ENCODE measurements around the gene CYP2A13. TPM values are rescaled to one million over a fixed set of nuclear protein-coding genes. Genes with fewer than 3 reads are reported as not detected.
"Not testable (repeated sequence)": the region's sequence is repeated elsewhere in the genome, so short reads cannot be mapped to it uniquely, and the experiment has no call there.

Gene CYP2A13
- total RNA-seq, 2 experiments from 2014 or later, result not detected

GRCh38 chr19:41127362-41127761, 39.1 kb downstream of the CYP2A13 start:
- CTCF ChIA-PET, result interaction anchor here (1.0 to 2.6 kb wide), 7 partner anchors 9 to 307 kb away, joined by 3 to 22 read pairs (median 4); partner anchors contain the start of gene CYP2F1
- Mint-ChIP-seq H3K4me1 (peaks cover 21% of the 10 kb centered on the region), H3K27me3 (peaks cover 11% of the 10 kb centered on the region)
- not testable (repeated sequence) for H3K36me3 Mint-ChIP-seq (ENCODE audit: low read depth); DNase-seq; H3K27ac Mint-ChIP-seq; H3K4me3 Mint-ChIP-seq; H3K9me3 Mint-ChIP-seq
- POLR2A ChIA-PET, result interaction anchor here (1.4 kb wide), 1 partner anchor 17 kb away, joined by 3 read pairs; no protein-coding TSS in a partner anchor

- DNase-seq, result peak; percentile 66
- POLR2A ChIA-PET, result interaction anchor here (1.4 kb wide), 1 partner anchor 16 kb away, joined by 3 read pairs; no protein-coding TSS in a partner anchor
- CTCF ChIA-PET, result interaction anchor here (1.0 to 2.6 kb wide), 6 partner anchors 10 to 308 kb away, joined by 3 to 22 read pairs (median 4); partner anchors contain the start of gene CYP2F1
- Mint-ChIP-seq H3K27ac (peak overlapping the region; percentile 45), H3K4me1 (peaks cover 18% of the 10 kb centered on the region), H3K4me3 (peak overlapping the region; percentile 51), H3K27me3 (peaks cover 16% of the 10 kb centered on the region)
- not testable (repeated sequence) for H3K36me3 Mint-ChIP-seq (ENCODE audit: low read depth); H3K9me3 Mint-ChIP-seq
These were observed 39.6 kb downstream of the CYP2A13 start for GRCh38 chr19:41127801-41128300.

GRCh38 chr19:41128692-41129091, 40.4 kb downstream of the CYP2A13 start:
- CTCF ChIA-PET, result interaction anchor here (0.7 to 2.6 kb wide), 4 partner anchors 9 to 19 kb away, joined by 3 to 22 read pairs (median 4); partner anchors contain the start of gene CYP2F1
- POLR2A ChIA-PET, result no interaction called here
- no peak overlapping the region for H3K4me3 Mint-ChIP-seq
- H3K9me3 Mint-ChIP-seq, result no peaks in the 10 kb centered on the region
- H3K27ac Mint-ChIP-seq, result no peak overlapping the region
- H3K27me3 Mint-ChIP-seq, result peaks cover 18% of the 10 kb centered on the region
- peaks cover 18% of the 10 kb centered on the region for H3K4me1 Mint-ChIP-seq
- H3K36me3 Mint-ChIP-seq (ENCODE audit: low read depth), result peaks cover 2% of the 10 kb centered on the region
- no peak for DNase-seq

GRCh38 chr19:41131186-41131585, 42.9 kb downstream of the CYP2A13 start:
- ChIA-PET CTCF (interaction anchor here (1.1 to 1.6 kb wide), 2 partner anchors 13 to 156 kb away, joined by 3 to 5 read pairs; no protein-coding TSS in a partner anchor), POLR2A (no interaction called here)
- peaks cover 28% of the 10 kb centered on the region for H3K4me1 Mint-ChIP-seq
- H3K4me3 Mint-ChIP-seq, result no peak overlapping the region
- no peaks in the 10 kb centered on the region for H3K36me3 Mint-ChIP-seq (ENCODE audit: low read depth)
- H3K27me3 Mint-ChIP-seq, result peaks cover 24% of the 10 kb centered on the region
- no peak overlapping the region for H3K27ac Mint-ChIP-seq
- no peaks in the 10 kb centered on the region for H3K9me3 Mint-ChIP-seq
- DNase-seq, result no peak

- ChIA-PET CTCF (no interaction called here), POLR2A (no interaction called here)
- Mint-ChIP-seq H3K27ac (no peak overlapping the region), H3K36me3 (ENCODE audit: low read depth) (no peaks in the 10 kb centered on the region), H3K4me1 (peaks cover 20% of the 10 kb centered on the region), H3K27me3 (peaks cover 26% of the 10 kb centered on the region), H3K9me3 (no peaks in the 10 kb centered on the region), H3K4me3 (no peak overlapping the region)
- no peak for DNase-seq
These were observed 45.0 kb downstream of the CYP2A13 start for GRCh38 chr19:41133260-41133659.

- Mint-ChIP-seq H3K9me3 (no peaks in the 10 kb centered on the region), H3K4me1 (peaks cover 18% of the 10 kb centered on the region), H3K27ac (no peak overlapping the region), H3K27me3 (peaks cover 31% of the 10 kb centered on the region), H3K4me3 (no peak overlapping the region), H3K36me3 (ENCODE audit: low read depth) (no peaks in the 10 kb centered on the region)
- DNase-seq, result no peak
- CTCF ChIA-PET, result interaction anchor here (1.0 kb wide), 1 partner anchor 10 kb away, joined by 3 read pairs; no protein-coding TSS in a partner anchor
- POLR2A ChIA-PET, result no interaction called here
These were observed 46.4 kb downstream of the CYP2A13 start for GRCh38 chr19:41134616-41135015.

- Mint-ChIP-seq H3K4me1 (peaks cover 18% of the 10 kb centered on the region), H3K27ac (peak overlapping the region; percentile 77), H3K27me3 (peaks cover 28% of the 10 kb centered on the region), H3K4me3 (peak overlapping the region; percentile 82)
- H3K9me3 Mint-ChIP-seq; H3K36me3 Mint-ChIP-seq (ENCODE audit: low read depth); POLR2A ChIA-PET: not testable (repeated sequence)
- peak; percentile 52 for DNase-seq
- CTCF ChIA-PET, result interaction anchor here (0.6 to 1.0 kb wide), 3 partner anchors 9 to 315 kb away, joined by 3 to 4 read pairs (median 3); no protein-coding TSS in a partner anchor
These were observed 47.4 kb downstream of the CYP2A13 start for GRCh38 chr19:41135390-41136384.

- DNase-seq, result no peak
- Mint-ChIP-seq H3K27ac (no peak overlapping the region), H3K9me3 (no peaks in the 10 kb centered on the region), H3K4me3 (no peak overlapping the region), H3K36me3 (ENCODE audit: low read depth) (no peaks in the 10 kb centered on the region), H3K27me3 (peaks cover 23% of the 10 kb centered on the region), H3K4me1 (peaks cover 18% of the 10 kb centered on the region)
- ChIA-PET POLR2A (no interaction called here), CTCF (no interaction called here)
These were observed 48.6 kb downstream of the CYP2A13 start for GRCh38 chr19:41136636-41137455.

GRCh38 chr19:41144403-41144802, 56.2 kb downstream of the CYP2A13 start:
- CTCF ChIA-PET, result interaction anchor here (0.5 to 3.5 kb wide), 22 partner anchors 9 to 1070 kb away, joined by 3 to 27 read pairs (median 4); no protein-coding TSS in a partner anchor
- H3K4me3 Mint-ChIP-seq, result no peak overlapping the region
- POLR2A ChIA-PET, result interaction anchor here (1.0 kb wide), 1 partner anchor 17 kb away, joined by 3 read pairs; no protein-coding TSS in a partner anchor

More at GRCh38 chr19:41144403-41144802, 56.2 kb downstream of the CYP2A13 start:
- peak; percentile 90 for DNase-seq
- H3K4me1 Mint-ChIP-seq, result no peaks in the 10 kb centered on the region
- peaks cover 17% of the 10 kb centered on the region for H3K27me3 Mint-ChIP-seq
- H3K27ac Mint-ChIP-seq, result no peak overlapping the region
- no peaks in the 10 kb centered on the region for H3K9me3 Mint-ChIP-seq
- no peaks in the 10 kb centered on the region for H3K36me3 Mint-ChIP-seq (ENCODE audit: low read depth)

Other genes with a start within 250 kb of the CYP2A13 start
- gene CYP2A6, start 238.0 kb upstream of the CYP2A13 start, total RNA-seq, result not detected
- not detected for gene CYP2A7, start 206.2 kb upstream of the CYP2A13 start, total RNA-seq
- not detected for gene CYP2B6, start 97.2 kb upstream of the CYP2A13 start, total RNA-seq
- gene CYP2F1, start 26.0 kb downstream of the CYP2A13 start, total RNA-seq, result not detected
- 1 to 10 TPM in 1 of 2 experiments, under 1 TPM in 1; 0.68 to 1.6 TPM for gene CYP2S1, start 104.8 kb downstream of the CYP2A13 start, total RNA-seq
- under 1 TPM; 0.55 to 0.60 TPM for gene AXL, start 130.8 kb downstream of the CYP2A13 start, total RNA-seq
- gene HNRNPUL1, start 175.9 kb downstream of the CYP2A13 start, total RNA-seq, result 100 to 1,000 TPM; 373 to 398 TPM
- 10 to 100 TPM; 43.0 to 43.4 TPM for gene CCDC97, start 221.7 kb downstream of the CYP2A13 start, total RNA-seq

Data from activated CD4-positive, alpha-beta memory T cell treated with anti-CD3 and anti-CD28 coated beads, Interleukin-2, amount 10 ng/mL, durations not matched to agents 7 days and 5 days (primary cell).